Neuron (in vitro differentiated cells): ENCODE results near the gene ABCD4.
A peak's percentile ranks its signal among the peaks of the same experiment; 100 is the strongest.

Source experiments
- H2AFZ ChIP-seq: one replicate; pipeline ENCODE4 v1.6.1; 2013; ENCODE audit warnings: low read depth, mild to moderate bottlenecking, inconsistent platforms, low read length, moderate library complexity
- H3K27me3 ChIP-seq: one replicate; pipeline ENCODE4 v1.6.1; 2013; ENCODE audit warnings: low read length; ENCODE audit not compliant: insufficient read depth
- H3K36me3 ChIP-seq: one replicate; pipeline ENCODE4 v1.6.1; 2013; ENCODE audit warnings: low read length; ENCODE audit not compliant: insufficient read depth
- H3K4me1 ChIP-seq: one replicate; pipeline ENCODE4 v1.6.1; 2013; ENCODE audit warnings: low read length; ENCODE audit not compliant: insufficient read depth
- H3K4me3 ChIP-seq: 2 replicates; pipeline ENCODE4 v1.5.1; 2013; ENCODE audit warnings: mild to moderate bottlenecking, low read length, moderate library complexity
- H3K9me3 ChIP-seq: one replicate; pipeline ENCODE4 v1.6.1; 2013; ENCODE audit warnings: low read length

Gene ABCD4

GRCh38 chr14:74263181-74263580 is 39.6 kb downstream of the ABCD4 start:
- peaks cover 7% of the 10 kb centered on the region for H3K4me1 ChIP-seq
- peaks cover 55% of the 10 kb centered on the region for H3K27me3 ChIP-seq
- no peaks in the 10 kb centered on the region for H3K9me3 ChIP-seq
- no peaks in the 10 kb centered on the region for H3K36me3 ChIP-seq
- no peak overlapping the region for H2AFZ ChIP-seq
- no peak overlapping the region for H3K4me3 ChIP-seq

- Histone ChIP-seq H2AFZ (no peak overlapping the region), H3K36me3 (no peaks in the 10 kb centered on the region), H3K27me3 (peaks cover 55% of the 10 kb centered on the region), H3K9me3 (no peaks in the 10 kb centered on the region), H3K4me3 (no peak overlapping the region), H3K4me1 (peaks cover 5% of the 10 kb centered on the region)
These were observed 40.7 kb downstream of the ABCD4 start for GRCh38 chr14:74262076-74262475.

GRCh38 chr14:74261288-74261687 is 41.4 kb downstream of the ABCD4 start:
- H3K36me3 ChIP-seq = no peaks in the 10 kb centered on the region
- H3K4me3 ChIP-seq = no peak overlapping the region
- no peaks in the 10 kb centered on the region for H3K9me3 ChIP-seq
- peaks cover 5% of the 10 kb centered on the region for H3K4me1 ChIP-seq
- H2AFZ ChIP-seq = no peak overlapping the region
- H3K27me3 ChIP-seq = peaks cover 56% of the 10 kb centered on the region

GRCh38 chr14:74260525-74261233 is 42.1 kb downstream of the ABCD4 start:
- H3K36me3 ChIP-seq = no peaks in the 10 kb centered on the region
- no peak overlapping the region for H2AFZ ChIP-seq
- H3K9me3 ChIP-seq = no peaks in the 10 kb centered on the region
- H3K4me1 ChIP-seq = peaks cover 5% of the 10 kb centered on the region
- H3K27me3 ChIP-seq = peaks cover 55% of the 10 kb centered on the region
- H3K4me3 ChIP-seq = no peak overlapping the region

GRCh38 chr14:74259513-74259912 is 43.2 kb downstream of the ABCD4 start:
- no peak overlapping the region for H2AFZ ChIP-seq

GRCh38 chr14:74258764-74259035 is 44.0 kb downstream of the ABCD4 start:
- no peak overlapping the region for H2AFZ ChIP-seq
- no peak overlapping the region for H3K4me3 ChIP-seq
- H3K9me3 ChIP-seq = no peaks in the 10 kb centered on the region
- peaks cover 5% of the 10 kb centered on the region for H3K4me1 ChIP-seq
- H3K27me3 ChIP-seq = peaks cover 58% of the 10 kb centered on the region
- H3K36me3 ChIP-seq = no peaks in the 10 kb centered on the region

More at GRCh38 chr14:74259513-74259912, 43.2 kb downstream of the ABCD4 start:
- Histone ChIP-seq H3K36me3 (no peaks in the 10 kb centered on the region), H3K4me3 (no peak overlapping the region), H3K4me1 (peaks cover 5% of the 10 kb centered on the region), H3K27me3 (peaks cover 59% of the 10 kb centered on the region), H3K9me3 (no peaks in the 10 kb centered on the region)

DNA sequence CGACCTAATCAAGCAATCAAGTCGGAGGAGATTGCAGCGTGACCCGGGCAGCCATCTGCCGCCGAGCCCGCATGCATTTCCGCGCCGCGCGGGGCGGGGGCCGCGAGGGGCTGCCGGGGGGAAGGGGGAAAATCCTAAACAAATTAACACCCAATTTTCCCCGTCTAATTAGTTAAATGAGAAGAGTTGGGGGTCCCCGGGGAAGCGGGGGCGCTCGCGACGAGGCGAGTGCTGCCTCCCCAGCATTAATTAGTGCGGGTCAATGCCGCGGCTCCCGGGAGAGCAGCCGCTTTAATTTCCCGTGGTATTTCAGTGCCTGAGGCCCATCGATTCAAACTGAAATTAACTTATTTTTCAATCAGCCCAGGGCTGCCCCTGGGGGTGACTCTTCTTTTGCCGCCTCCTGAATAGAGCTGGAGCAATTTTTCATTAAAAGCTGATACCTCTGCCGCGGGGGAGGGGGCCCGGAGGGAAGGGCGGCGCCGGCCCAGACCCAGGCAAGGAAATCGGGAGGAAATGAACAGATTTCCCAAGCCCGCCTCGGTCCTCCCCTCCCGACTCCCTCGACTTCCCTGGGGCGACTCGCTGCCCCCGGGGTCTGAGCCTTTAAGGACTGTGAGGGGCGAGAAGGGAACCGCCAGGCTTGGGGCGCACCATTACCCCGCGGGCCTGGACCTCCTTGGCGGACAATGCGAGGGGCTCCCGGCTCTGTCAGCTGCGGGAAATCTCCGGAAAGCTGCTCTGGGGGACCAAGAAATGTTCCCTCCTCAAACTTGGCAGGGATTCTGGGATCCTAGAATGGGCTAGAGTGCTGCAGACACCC is 44.6 kb downstream of the ABCD4 start:
- no peaks in the 10 kb centered on the region for H3K36me3 ChIP-seq
- peak overlapping the region; percentile 53 for H3K4me3 ChIP-seq
- H3K27me3 ChIP-seq = peaks cover 56% of the 10 kb centered on the region
- peak overlapping the region; percentile 72 for H2AFZ ChIP-seq
- H3K4me1 ChIP-seq = peaks cover 5% of the 10 kb centered on the region
- no peaks in the 10 kb centered on the region for H3K9me3 ChIP-seq

DNA sequence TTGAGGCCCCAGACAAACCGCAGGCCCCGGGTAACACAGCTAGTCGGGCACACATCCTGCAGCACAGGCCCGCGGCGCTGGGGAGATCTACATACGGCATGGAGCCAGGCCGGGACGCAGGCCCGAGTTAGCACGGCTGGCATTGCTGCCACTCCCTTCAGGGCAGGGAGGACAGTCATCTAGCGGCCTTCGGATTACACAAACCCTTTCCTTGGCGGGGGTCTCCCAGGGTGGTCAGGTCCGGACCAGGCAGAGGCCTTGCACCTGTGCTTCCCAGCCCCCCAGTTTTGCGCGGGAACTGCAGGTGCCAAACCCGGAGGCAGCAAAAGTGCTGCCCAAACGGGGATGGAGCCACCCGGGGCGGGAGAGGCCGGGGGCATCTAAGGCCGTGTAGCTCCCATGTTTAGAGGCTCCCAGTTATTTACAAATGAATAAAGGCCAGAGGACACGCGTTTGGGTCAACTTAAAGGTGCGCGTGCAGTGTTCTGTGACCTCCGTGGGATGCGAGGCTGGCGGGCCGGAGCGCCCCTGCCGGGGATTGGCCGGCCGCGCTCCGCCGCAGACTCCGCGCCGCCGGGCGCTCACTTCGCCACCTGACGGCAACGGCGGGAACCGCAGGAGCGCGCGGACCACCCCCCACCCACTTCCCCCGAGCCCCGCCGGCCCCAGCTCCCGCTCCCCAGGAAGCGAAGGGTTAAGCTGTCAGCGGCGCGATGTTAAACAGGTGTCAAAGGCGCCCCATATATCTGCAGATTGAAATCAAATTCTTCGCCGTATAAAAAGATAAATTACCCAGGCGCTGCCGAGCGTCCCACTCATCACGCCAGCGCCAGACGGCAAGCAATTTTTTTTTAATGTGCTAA is 45.4 kb downstream of the ABCD4 start:
- peaks cover 5% of the 10 kb centered on the region for H3K4me1 ChIP-seq
- H3K36me3 ChIP-seq = no peaks in the 10 kb centered on the region

DNA sequence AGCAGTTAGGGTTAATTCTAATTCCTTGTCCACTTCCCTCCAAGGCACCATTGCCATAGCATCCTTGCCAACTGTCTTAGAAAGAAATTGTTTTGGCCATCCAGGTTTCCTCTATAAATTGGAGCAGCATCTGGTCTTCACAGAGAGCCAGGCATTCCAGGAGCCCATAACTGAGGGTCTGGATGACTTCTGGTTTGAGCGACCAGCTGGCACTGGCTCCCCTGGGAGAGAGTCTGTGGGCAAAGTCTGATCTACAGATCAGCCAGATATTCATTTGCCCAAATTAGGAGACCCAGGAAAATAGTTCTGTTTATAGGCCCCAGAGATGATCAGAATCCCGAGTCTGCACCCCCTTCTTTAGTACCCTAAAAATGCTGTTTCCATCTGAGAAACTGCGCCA is 47.5 kb downstream of the ABCD4 start:
- Histone ChIP-seq H3K27me3 (peaks cover 41% of the 10 kb centered on the region), H3K4me3 (no peak overlapping the region), H3K4me1 (peaks cover 5% of the 10 kb centered on the region), H3K9me3 (no peaks in the 10 kb centered on the region), H3K36me3 (no peaks in the 10 kb centered on the region), H2AFZ (no peak overlapping the region)

More for the DNA sequence above, 45.4 kb downstream of the ABCD4 start:
- Histone ChIP-seq H3K4me3 (peak overlapping the region; percentile 53), H2AFZ (peak overlapping the region; percentile 72), H3K9me3 (no peaks in the 10 kb centered on the region), H3K27me3 (peaks cover 56% of the 10 kb centered on the region)

- Histone ChIP-seq H3K4me1 (no peaks in the 10 kb centered on the region), H3K4me3 (no peak overlapping the region)
These were observed 53.0 kb downstream of the ABCD4 start for GRCh38 chr14:74249433-74250375.

DNA sequence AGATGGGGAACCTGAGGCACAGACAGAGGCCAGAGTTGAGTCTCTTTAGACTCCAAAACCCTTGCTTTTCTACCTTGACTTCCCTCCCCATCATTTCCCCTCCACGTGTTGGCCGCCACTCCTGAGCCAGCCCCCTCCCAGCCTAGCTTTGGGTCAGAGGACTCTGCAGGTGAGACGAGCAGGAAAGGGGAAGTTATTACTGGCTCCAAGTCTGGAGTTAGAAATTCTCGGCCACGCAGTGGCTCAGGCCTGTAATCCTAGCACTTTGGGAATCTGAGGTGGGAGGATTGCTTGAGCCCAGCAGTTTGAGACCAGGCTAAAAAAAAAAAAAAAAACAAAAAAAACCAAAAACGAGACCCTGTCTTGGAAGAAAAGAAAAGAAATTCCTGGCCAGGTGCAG is 54.7 kb downstream of the ABCD4 start:
- H3K9me3 ChIP-seq = no peaks in the 10 kb centered on the region
- H3K27me3 ChIP-seq = peaks cover 52% of the 10 kb centered on the region
- no peaks in the 10 kb centered on the region for H3K36me3 ChIP-seq
- H2AFZ ChIP-seq = no peak overlapping the region
- H3K4me1 ChIP-seq = no peaks in the 10 kb centered on the region
- H3K4me3 ChIP-seq = no peak overlapping the region

More at GRCh38 chr14:74249433-74250375, 53.0 kb downstream of the ABCD4 start:
- Histone ChIP-seq H3K9me3 (no peaks in the 10 kb centered on the region), H2AFZ (no peak overlapping the region), H3K27me3 (peaks cover 40% of the 10 kb centered on the region), H3K36me3 (no peaks in the 10 kb centered on the region)

GRCh38 chr14:74246542-74246941 is 56.2 kb downstream of the ABCD4 start:
- Histone ChIP-seq H3K27me3 (peaks cover 61% of the 10 kb centered on the region), H3K9me3 (no peaks in the 10 kb centered on the region), H3K4me1 (no peaks in the 10 kb centered on the region), H3K4me3 (no peak overlapping the region), H3K36me3 (no peaks in the 10 kb centered on the region), H2AFZ (no peak overlapping the region)
